Activated T-cell treated with anti-CD3 and anti-CD28 coated beads for 48 hours (primary cell): ENCODE results near the gene MCEMP1.
A peak's percentile ranks its signal among the peaks of the same experiment; 100 is the strongest.

Experiments
- DNase-seq: peaks from one replicate; pipeline ENCODE4 v3.0.0-alpha.2; 2020; ENCODE audit warnings: low read depth

The MCEMP1 gene, protein sequence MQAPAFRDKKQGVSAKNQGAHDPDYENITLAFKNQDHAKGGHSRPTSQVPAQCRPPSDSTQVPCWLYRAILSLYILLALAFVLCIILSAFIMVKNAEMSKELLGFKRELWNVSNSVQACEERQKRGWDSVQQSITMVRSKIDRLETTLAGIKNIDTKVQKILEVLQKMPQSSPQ

DNA sequence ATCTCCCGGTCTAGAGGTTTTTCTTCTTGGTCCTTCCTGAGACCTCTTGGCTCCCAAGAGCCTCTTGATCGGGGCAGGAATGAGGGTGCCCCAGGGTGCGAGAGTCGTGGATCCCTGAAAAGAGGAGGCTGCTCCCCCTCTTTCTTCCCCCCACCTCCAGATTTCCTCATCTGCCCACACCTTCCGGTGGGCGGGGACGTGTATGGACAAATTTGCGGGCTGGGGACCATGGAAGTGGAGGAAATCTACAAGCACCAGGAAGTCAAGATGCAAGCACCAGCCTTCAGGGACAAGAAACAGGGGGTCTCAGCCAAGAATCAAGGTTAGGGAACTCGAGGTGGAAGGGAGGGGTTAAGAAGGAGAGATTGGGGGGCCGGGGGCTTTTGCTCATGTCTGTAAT lies at the start of gene MCEMP1:
Gene MCEMP1, plus strand, starts transcription at position 237 of the 400 bp plus-strand sequence. Its CDS starts 31 bp downstream, at position 268.
- no peak for DNase-seq

DNA sequence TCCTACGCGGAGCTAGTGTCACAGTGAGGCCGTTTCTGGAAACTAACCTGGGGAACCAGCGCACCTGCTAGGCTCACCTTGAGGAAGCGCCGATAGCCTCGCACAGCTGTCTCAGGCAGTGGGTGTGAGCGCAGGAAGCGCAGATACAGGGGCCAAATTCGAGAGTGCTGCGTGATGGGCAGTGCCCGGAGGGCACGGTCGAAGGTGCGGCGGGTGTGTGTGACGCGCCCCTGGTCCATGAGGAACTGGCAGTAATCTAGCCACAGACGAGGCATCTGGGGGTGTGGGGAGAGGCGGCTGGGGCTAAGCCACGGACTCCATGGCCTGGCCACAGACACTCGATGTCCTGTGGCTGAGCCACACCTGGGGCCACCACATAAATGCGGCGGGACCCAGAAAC lies 49.7 kb upstream of the MCEMP1 start:
- DNase-seq: no peak

DNA sequence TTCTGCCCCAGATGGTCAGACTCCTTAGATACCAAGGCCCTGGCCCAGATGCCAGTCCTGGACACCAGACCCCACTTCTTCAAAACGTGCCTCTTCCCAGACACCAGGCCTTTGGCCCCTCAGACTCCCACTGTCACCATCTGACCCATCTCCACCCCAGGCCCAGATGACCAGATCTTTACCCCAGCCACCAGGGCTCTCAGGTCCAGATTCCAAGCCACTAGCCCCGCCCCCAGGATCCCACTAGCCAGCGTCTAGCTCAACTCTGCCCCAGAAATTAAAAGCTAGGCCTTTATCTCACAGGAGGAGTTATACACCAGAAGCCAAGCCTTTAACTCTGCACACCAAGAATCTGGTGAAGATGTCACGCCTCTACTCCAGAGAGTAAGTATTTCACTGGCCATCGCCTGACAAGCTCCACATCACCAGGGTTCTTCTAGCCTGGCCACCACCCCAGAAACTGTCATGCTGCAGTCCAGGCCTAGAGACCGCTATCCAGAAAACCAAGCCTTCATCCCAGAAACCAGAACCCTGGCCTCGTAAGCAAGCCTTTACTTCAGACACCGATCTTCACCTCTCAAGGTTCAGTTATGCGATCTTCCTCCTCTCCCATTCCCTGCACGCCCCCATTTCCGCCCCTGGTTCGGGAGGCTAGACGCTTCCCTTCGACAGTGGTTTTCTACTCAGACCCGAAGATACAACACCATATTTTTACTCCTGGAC lies 48.1 kb upstream of the MCEMP1 start:
- no peak for DNase-seq

DNA sequence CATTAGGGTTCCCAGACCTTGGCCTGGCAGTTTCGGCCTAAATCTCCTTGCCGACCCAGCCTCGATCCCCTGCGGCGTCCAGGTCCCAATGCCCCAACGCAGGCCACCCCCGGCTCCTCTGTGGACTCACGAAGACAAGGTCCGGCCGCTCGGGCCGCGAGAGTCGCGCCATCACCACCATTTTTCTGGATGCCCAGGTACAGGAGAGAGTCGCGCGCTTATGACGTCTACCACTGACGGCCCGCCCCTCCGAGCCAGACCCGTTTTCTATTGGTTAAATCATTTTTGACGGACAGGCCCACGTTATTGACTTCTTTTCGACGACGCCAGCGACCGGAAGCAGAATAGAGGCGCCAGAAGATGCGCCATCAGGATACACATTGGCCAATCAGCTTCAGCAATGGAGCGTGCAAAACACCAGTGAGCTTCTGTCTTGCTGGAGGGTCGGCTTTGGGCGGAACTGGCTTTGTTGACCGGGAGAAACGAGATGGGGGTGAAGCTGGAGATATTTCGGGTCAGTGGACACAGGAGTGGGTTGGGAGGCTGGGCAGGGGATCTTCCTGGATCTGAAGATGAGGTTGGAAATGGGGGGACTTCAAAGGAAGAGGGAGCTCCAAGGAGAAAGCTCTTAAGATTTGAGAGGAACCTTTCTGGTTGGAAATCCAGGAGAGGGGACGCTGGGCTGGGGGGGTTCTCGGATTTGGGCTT lies 47.4 kb upstream of the MCEMP1 start, which contains the start of the genes PET100 and XAB2:
Gene PET100, plus strand, starts transcription at position 447 of the 708 bp plus-strand sequence. Its CDS starts 41 bp downstream, at position 488.
Gene XAB2, minus strand, starts transcription at position 199 of the 708 bp plus-strand sequence. Its CDS starts 18 bp downstream, at position 181.
- DNase-seq: peak; percentile 88

DNA sequence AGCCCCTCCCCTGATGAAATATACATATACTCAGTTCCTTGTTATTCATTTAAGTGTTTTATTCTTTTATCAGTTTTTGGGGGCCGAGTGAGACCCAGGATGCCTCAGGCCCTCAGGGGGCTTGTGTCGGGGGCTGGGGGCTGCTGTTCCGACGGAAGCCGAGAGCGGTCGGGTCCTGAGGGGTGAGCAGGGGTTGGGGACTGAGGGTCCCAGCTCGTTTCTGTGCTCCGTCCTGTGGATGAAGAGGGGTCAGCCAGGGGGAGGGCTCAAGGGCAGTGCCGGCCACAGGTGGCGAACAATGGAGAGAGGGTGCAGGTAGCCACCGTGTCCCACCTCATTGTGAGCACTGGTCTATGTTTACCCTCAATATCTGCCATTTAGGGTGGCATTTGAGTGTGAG lies 45.3 kb upstream of the MCEMP1 start:
- DNase-seq: no peak

DNA sequence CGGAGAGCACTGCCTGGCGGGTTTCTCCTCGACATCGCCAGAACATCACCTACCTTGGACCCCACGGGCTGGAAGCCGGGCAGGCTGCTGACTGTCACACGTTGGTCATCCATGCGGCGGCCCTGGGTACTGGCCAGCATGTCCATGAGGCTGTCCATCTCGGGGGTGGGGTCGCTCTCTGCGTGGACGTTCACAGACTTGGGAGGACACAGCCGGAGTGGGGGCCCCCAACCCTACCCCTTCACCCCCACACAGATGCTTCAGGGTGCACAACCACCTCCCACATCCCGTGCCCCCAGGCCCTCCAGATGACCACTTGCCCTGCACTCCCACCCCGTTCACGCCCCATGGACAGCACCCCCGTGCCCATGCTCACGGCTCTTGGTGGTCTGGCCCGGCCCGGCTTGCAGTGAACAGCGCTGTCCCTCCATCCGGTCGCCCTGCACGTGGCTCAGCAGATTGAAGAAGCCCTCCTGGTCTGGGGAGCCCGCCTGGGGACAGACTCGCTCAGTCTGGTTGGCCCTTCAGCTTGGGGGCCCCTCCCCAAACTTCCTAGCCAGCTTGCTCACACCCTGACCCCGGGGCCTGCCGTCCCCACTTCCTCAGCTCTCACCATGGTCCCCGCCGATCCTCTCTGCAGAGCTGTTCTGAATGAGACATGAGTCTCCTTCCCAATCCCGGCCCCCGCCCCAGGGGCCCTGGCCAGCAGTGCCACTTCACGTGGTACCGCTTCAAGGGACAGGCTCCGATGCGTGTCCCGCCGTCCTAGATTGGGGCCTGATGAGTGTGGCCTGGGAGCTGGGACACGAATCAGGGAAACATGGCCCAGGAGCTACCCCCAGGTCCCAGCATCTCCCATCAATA lies 44.3 kb upstream of the MCEMP1 start:
- no peak for DNase-seq

DNA sequence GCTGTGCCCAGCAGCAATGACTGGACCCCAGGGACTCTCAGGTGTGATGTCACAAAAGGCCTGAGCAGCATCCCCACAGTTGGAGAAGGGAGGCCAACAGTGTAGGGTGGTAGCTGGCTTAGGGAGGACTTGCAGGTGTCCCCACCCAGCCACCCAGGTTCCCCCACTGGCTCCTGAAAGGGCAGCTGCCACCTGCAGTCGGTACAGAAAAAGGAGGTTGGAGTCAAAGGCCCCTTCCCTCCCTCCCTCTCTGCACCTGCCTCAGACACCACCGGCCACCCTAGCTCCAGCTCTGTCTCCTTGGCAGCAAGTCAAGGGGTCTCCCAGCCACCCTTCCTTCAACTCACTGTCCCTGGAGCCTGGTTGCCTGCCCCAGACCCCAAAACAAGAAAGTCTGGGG lies 43.2 kb upstream of the MCEMP1 start, which contains the start of gene PCP2:
Gene PCP2, minus strand, starts transcription at position 22 of the 400 bp plus-strand sequence. CDS start 262 bp downstream, outside the sequence.
- no peak for DNase-seq

DNA sequence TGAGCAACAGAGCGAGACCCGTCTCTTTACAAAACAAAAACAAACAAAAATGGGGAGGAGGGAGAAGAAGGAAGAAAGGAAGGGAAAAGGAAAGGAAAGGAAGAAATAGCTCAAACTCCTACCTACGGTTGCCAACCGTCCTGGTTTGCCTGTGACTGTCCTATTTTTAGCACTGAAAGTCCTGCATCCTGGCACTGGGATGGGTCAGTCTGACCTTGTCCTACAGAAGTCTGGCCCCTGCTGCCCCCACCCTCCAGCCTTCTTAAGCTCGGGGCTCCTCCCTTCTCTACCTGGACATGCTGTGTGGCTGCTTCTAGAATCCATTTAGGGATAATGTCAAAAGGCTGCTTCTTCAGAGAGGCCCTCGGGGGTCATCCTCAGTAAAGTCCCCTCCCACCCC lies 41.2 kb upstream of the MCEMP1 start:
- no peak for DNase-seq

DNA sequence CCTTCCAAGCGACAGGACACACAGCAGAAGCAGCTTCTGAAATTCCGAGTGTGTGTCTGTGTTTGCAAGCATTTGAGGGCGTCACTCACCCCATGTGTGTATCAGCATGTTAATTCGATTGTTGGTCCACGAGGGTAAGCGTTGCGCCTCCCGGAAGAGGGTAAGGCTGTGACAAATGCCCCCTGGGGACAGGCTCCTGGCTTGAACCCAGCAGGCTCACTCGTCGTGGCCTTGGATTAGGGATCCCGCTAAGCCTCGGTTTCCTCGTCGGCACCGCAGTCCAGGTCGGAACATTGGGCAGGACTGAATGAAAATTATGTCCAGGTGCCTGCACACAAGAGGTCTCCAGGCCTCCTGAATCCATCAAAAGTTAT lies 40.6 kb upstream of the MCEMP1 start:
- no peak for DNase-seq

DNA sequence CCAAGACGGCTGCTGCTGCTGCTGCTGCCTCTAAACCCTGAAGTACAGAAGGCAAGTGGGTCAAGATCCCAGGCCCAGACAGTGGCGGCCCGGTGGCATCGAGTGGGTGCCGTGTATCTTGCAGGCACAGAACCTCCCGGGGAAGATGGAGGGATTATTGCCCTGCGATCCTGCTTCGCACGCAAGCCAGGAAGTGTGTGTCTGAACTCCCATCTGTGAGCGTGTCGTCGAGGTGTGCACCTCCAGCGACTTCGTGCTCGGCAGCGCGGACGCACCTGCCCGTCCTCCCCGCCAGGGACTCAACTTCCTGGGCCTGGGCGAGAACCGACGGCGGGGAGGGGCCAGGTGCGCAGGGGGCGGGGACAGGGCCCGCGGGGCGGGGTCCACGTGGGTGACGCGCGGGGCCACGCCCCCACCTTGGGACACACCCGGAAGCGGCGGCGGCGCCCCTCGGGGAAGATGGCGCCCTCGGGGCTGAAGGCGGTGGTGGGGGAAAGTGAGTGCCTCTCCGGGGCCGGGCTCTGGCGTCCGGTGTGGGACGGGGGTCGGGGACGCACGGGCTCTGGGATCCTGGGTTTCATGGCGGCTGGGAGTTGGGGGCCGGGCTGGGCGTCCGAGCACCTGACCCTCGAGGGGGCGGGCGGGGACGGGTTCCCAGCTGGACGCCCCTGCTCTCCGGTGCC lies 40.1 kb upstream of the MCEMP1 start, which contains the start of gene STXBP2:
Gene STXBP2, plus strand, starts transcription at position 420 of the 683 bp plus-strand sequence. Its CDS starts 40 bp downstream, at position 460.
- DNase-seq: peak; percentile 92

DNA sequence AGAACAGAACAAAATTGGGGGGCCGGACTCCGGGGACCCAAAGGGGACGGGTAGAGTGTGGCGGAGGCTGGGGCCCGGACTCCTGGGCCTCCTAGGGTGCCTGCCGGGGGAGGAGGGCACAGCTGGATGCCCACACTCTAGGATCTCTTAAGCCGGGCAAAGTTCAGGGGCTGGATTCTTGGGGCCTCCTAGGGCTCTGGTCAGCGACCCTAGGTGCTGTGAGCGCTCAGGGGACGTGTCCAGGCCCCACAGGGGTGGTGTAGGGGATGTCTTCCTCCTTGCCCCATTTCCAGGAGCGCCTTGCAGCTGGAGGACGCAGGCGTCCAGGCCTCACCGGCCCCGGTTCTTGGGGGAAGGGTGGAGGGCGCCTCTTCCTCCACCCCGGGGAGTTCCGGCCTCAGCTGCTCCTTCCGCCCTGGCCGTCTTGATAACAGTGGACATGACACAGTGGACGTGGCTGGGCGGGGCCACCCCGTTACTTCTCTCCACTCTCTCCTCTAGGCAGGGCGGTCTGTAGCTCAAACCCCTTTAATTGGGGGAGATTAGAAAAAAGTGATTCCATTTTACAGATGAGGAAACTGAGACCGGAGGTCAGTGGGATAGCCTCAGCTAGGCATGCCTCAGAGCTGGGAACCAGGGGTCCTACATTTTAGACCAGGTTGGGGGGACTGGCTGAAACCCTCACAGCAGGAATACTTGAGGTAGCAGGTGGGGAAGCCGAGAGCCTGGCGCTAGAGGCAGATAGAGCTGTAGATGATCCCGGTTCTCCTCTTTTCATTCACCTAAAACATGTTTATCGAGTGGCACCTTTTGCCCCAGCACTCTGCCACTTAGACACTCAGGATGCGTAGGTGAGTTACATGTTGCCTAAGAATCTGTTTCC lies 39.3 kb upstream of the MCEMP1 start:
- DNase-seq: no peak

DNA sequence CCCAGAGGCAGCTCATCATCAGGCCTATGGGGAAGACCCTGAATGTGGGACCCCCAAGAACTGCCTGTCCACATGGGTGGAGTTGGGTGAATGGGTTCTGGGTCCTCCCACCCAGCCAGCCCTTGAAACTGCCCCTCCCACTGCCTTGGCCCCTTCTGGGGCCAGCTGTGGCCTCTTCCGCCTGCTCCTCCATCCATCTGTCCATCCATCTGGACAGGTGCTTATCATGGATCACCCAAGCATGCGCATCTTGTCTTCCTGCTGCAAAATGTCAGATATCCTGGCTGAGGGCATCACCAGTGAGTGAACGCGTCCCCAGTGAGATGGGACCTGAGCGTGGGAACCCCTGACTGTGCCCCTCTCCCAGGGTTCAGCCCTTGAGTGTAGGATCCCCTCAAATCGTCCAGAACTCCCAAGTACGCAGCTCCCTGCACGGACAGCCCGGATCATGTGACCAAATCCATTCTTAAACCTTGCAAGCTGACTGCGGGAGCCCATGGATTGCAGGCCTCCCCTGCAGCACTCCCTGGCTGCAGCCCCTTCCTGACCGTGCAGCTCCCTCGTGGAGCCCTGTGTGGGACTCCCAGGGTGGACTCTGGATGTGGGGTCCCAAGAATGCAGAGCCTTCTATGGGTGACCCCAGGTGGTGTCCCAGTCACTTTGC lies 38.0 kb upstream of the MCEMP1 start:
- no peak for DNase-seq

DNA sequence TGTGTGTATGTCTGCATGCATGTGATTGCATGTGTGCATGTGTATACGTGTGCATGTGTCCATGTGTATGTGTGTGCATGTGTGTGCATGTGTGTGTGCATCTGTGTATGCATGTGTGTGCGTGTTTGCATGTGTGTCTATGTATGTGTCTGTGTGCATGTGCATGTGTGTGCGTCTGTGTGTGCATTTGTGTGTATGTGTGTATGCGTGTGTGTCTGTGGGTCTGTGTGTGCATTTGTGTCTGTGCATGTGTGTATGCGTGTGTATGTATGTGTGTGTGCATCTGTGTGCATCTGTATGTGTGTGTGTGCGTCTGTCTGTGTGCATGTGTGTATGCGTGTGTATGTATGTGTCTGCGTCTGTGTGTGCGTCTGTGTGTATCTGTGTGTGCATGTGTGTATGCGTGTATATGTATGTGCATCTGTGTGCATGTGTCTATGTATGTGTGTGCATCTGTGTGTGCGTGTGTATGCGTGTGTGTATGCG lies 37.0 kb upstream of the MCEMP1 start:
- DNase-seq: no peak

DNA sequence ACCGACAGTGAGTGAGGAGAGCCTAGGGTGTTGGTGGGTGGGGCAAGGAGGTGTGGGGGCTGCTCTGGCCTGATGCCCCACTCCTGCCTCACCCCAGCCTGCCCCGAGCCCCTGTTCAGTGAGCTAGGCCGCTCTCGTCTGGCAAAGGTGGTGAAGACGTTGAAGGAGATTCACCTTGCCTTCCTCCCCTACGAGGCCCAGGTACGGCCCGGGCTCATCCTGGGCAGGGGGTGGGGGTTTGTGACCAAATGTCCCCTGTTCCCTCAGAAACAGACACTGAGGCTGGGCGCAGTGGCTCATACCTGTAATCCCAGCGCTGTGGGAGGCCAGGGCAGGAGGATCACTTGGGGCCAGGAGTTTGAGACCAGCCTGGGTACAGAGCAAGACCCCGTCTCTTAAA lies 36.1 kb upstream of the MCEMP1 start:
- no peak for DNase-seq

DNA sequence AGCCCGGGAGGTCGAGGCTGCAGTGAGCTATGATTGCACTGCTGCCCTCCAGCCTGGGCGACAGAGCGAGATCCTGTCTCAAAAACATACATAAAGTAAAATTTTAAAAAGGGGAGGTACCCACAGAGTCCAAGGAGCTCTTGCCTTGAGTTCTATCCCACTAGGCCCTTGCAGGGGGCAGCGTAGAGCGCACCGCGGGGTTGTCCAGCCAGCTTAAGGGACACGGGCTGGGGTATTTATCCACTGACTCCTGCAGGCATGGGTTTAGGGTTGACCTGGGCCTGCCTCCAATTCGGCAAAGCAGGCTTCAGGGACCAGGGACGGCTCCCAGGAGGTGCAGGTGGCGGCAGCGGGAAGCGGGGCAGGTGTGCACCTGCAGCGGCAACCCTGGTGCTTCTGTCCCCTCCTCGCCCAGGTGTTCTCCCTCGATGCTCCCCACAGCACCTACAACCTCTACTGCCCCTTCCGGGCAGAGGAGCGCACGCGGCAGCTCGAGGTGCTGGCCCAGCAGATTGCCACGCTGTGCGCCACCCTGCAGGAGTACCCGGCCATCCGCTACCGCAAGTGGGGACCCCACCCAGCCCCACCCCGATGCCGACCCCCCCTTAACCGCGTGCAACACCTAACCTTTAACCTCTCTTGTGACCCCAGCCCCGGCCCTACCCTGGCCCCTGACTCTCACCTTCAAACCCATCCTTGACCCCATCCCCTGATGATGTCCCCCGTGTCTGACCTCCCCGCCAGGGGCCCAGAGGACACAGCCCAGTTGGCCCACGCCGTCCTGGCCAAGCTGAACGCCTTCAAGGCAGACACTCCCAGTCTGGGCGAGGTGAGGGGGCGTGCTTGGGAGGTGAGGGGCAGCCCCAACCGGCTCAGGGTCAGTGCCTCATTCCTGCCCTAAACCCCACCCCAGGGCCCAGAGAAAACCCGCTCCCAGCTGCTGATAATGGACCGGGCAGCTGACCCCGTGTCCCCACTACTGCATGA lies 35.3 kb upstream of the MCEMP1 start:
- DNase-seq: no peak

DNA sequence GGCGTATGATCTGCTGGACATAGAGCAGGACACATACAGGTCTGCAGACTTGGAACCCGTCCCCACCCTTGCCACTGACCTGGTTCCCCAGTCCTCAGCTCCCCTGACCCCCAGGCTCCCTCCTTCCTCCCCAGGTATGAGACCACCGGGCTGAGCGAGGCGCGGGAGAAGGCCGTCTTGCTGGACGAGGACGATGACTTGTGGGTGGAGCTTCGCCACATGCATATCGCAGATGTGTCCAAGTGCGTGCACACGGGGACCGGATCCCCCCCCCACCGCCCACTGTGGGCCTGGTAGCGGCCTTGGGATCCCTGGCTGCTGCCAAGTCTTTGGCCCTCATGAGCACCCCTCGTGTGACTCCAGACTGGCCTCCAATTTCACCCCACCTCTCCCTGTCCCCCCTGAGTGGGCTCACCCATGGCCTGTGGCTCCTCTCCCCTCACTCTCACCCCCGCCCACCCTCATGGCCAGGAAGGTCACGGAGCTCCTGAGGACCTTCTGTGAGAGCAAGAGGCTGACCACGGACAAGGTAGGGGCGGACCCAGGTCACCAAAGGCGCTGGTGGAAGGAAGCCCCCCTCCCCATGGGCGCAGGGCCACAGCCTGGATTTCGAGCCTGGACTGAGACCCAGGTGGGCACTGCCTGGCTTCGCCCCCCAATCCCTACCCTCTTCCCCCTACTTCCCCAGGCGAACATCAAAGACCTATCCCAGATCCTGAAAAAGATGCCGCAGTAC lies 34.4 kb upstream of the MCEMP1 start:
- DNase-seq: no peak

DNA sequence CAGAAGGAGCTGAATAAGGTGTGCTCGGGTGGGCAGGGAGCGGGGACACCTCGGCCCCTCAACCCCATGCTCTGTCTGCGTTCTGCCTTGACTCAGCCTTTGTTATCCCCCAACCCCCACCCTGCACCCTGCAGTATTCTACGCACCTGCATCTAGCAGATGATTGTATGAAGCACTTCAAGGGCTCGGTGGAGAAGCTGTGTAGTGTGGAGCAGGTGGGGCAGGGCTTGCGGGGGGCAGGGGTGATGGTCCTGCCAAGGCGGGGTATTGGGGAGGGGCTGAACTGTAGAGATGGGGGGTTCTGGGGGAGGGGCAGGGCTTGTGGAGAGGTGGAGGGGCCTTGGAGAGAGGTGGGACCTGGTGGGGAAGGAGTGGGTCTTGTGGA lies 33.9 kb upstream of the MCEMP1 start:
- DNase-seq: no peak
